Neural progenitor cell (in vitro differentiated cells): Measurements from ENCODE around the gene TBRG4.

Source experiments
- EZH2 ChIP-seq: fragments of 200-600 bp; sonication (generic); IDR thresholded peaks from 2 replicates; pipeline ENCODE4 v1.6.1; 2017; ENCODE audit warnings: antibody characterized with exemption, mild to moderate bottlenecking, moderate library complexity
- TF ChIP-seq, protein P1 (sequence below): fragments of 200-600 bp; sonication (generic); IDR thresholded peaks from 2 replicates; pipeline ENCODE4 v1.5.1; 2017; ENCODE audit warnings: antibody characterized with exemption, mild to moderate bottlenecking

DNA sequence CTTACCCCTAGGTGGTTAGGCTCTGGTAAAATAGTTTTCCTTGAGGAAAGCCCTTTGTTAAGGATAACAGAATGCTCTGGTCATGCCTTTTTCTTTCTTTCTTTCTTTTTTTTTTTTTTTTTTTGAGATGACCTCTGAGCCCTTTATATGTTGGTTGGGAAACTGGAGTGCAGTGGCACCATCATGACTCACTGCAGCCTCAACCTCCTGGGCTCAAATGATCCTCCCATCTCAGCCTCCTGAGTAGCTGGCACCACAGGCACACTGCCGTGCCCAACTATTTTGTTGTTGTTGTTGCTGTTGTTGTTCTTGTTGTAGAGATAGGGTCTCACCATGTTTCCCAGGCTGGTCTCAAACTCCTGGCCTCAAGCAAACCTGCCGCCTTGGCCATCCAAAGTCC is 50.1 kb downstream of the TBRG4 start:
- TF ChIP-seq, protein P1, sequence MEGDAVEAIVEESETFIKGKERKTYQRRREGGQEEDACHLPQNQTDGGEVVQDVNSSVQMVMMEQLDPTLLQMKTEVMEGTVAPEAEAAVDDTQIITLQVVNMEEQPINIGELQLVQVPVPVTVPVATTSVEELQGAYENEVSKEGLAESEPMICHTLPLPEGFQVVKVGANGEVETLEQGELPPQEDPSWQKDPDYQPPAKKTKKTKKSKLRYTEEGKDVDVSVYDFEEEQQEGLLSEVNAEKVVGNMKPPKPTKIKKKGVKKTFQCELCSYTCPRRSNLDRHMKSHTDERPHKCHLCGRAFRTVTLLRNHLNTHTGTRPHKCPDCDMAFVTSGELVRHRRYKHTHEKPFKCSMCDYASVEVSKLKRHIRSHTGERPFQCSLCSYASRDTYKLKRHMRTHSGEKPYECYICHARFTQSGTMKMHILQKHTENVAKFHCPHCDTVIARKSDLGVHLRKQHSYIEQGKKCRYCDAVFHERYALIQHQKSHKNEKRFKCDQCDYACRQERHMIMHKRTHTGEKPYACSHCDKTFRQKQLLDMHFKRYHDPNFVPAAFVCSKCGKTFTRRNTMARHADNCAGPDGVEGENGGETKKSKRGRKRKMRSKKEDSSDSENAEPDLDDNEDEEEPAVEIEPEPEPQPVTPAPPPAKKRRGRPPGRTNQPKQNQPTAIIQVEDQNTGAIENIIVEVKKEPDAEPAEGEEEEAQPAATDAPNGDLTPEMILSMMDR, result no peak
- no peak for TF ChIP-seq EZH2
